Erythroblast (primary cell): Measurements from ENCODE around the gene DDX42.

ENCODE experiments used
- GATA1 ChIP-seq: IDR thresholded peaks from 2 replicates; pipeline ENCODE4 v1.6.1; 2011; ENCODE audit warnings: low read depth, mild to moderate bottlenecking, control low read depth, low read length, moderate library complexity
- POLR2A ChIP-seq: IDR thresholded peaks from 2 replicates; pipeline ENCODE4 v1.6.1; 2011; ENCODE audit warnings: mild to moderate bottlenecking, low read length

GRCh38 chr17:63768433-63768832, 5.5 kb upstream of the DDX42 start:
- no peak for TF ChIP-seq POLR2A
- no peak for TF ChIP-seq GATA1
